Activated naive CD4-positive, alpha-beta T cell treated with Interleukin-2 at 50 U/mL for 16 hours (primary cell): ENCODE data around the gene CYP8B1.

Experiments
- DNase-seq: peaks from one replicate; pipeline ENCODE4 v3.0.0-alpha.2; 2020

The CYP8B1 gene

DNA sequence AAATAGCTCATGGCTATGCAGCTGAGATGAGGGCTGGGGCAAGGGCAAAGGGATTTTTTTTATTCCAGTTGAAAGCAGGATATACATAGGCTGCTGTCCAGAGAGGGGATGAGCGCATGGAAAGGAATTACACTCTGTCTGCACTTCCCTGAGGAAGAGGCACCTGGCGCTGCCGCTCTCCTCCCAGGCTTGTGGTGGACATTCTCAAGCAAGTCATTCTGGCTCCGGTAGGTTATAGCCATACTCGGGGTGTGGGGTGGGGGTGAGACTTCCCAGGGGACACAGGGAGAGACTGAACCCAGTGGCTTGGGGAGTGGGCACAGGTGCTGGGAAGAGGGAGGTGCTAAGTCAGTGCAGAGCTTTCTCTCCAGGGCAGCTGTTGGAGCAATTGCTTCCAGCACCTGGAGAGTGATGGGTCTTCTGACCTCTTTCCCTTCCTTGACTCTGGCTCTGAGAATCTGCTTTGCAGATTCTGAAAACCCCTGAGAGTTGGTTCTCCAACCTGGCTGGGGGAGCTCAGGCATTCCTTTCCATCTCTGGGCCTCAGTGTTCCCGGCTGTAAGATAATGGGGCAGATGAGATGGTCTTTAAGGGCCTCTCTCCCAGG lies 24.3 kb downstream of the CYP8B1 start:
- DNase-seq, result no peak

DNA sequence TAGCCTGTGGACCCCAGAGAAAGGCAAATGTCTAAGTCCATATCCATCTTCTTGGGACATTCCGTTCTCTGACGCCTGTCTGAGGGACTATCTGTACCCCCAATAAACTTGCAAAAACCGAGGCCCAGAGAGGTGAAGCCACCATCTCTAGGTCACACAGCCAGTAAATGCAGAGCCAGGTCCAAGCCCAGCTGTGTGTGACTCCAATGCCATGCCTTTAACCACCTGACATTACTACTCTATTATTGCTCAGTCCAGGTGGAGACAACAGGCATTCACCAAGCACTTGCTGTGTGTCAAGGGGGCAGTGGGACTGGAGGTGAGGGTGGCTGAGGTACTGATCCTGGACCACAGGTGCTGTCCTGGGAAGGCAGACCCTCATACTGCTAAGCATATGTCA lies 25.4 kb downstream of the CYP8B1 start:
- DNase-seq, result no peak

DNA sequence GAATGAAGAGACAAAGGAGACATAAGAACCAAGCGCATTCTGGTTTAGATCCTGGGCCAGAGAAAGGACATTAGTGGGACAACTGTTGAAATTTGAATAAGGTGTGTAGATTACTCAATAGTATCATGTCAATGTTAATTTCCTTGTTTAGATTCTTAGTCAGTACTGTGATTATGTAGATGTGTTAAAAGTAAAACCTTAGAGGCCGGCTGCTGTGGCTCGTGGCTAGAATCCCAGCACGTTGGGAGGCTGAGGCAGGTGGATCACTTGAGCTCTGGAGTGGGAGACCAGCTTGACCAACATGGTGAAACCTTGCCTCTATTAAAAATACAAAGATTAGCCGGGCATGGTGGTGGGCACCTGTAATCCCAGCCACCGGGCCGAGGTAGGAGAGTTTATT lies 26.7 kb downstream of the CYP8B1 start:
- no peak for DNase-seq

DNA sequence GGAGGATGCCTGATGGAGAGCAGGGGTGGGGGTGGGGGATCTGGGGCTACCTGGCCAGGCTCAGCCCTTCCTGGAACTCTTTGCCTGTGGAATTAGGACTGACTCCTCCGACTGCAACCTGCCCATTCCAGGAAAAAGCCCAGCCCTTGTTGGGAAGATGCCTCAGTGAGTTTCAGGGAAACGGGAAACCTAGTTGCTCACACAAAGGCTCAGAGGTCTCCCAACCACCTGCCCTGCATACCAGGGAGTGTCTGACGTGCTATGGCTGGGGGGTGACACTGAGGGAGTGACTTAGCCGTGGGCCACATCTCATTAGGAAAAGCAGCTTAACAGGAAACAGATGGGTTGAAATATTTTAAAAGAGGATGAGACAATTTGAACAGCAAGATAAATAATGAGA lies 27.9 kb downstream of the CYP8B1 start:
- no peak for DNase-seq

DNA sequence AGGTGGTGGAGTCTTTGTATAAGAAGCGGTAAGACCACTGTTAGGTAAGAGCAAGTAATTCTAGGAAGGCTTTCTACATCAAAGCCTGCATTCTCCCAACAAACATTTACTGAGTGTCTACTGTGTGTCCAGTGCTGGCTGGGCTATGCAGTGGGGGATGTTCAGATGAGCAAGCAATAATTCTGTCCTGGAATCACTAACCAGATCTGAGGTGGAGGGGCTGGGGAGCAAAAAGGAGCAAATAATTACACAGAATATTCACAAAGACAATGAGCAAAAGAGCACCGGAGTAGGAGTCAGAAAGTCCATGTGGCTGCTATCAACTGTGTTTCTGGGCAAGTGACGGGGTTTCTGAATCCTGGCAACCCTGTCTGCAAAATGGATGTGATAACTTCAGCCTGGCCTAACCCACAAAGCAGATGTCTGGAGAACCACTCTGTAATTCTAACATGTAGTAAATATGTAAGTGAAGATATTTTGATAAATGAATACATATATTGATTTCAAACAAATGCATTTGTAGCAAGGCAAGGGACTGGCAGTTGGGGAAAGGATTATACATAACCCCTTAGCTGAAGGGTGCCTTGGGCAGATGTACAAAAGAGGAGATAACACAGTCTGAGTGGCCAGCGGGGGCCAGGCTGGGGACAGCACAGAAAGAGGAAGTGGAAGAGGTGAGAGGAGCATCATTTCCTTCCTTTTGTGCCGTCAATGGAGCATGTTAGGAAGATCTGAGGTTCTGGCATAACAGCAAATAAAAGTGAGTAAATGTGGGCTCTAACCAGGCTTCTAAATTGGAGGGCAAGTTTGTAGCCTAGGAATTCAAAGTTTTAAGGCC lies 28.8 kb downstream of the CYP8B1 start:
- DNase-seq, result no peak

DNA sequence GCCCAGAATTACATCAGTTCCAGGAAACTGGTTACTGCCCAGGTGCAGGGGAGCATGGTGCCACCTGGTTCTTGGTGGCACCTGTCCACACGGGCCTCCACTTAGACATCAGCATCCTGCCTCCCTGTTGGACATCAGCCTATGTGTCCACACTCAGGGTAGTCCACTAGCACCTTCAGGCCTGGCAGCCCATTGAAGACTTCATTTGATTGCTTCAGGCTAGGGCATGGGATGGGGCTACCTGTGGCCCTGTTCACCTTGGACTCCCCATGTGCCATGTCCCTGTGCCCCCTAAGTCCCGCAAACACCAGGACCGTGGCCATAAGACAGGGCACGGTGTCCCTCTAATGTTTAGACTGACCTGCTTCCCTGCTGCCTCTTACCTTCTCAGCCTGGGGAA lies 30.9 kb downstream of the CYP8B1 start:
- no peak for DNase-seq

DNA sequence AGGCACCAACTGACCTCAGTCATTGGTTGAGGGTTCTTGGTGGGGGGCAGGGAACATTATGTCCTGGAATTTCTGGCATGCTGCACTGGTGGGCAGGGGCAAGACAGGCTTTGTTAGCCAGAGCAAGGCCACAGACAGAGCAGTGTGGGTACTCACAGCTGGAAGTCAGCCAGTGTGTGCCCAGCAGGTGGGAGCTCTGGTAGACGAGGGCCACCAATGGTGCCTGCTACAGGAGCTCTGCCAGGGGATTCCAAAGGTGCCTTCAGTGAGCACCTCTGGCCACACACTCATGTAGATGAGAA lies 31.3 kb downstream of the CYP8B1 start:
- DNase-seq, result no peak

DNA sequence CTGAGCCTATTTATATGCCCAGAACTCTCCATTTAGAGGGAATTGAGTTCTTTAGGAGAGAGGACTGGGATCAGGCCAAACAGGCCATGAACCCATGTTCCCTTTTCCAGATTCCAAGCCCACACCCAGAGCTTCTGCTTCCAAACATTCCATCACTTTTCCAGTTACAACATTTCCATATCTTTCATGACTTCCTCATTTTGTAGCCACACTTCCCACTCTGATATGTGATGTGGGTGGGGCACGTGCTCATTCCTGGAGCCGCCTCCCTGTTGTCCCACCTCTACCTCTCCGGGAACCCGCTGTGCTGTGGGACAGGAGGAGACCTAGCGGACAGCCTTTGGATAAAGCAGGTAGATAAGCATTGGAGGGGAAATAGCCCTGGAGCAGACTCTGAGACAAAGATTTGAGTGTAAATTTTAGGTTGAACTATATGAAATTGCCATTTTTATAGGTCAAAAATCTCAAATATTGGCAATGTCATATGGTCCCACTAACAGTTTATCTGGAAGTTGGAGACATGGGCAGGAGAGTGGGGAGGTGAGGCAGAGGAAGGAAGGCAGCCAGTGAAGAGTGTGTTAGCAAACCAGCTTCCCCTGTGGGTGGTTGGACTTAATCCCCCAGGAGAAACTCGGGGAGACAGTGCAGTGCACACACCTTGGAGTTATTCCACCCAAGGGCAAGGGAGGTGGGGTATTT lies 31.8 kb downstream of the CYP8B1 start:
- no peak for DNase-seq

DNA sequence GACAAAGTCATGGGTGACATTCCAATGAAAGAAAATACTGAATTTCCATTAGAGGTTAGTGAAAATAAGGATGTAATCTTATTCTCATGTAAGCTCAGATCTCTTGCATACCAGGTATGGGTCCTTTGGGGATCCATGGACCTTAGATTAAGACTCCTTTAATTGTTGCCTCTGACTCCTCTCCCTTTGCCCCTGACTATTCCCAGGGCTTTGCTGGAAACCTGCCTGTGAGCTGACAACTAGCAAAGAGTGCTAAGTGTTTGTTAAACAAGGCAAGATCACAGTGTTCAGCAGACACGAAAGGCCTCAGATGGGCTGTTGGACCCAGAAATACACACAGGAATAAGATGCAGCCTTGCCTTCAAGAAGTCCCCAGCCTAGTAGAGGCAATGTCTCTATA lies 34.3 kb downstream of the CYP8B1 start:
- no peak for DNase-seq

DNA sequence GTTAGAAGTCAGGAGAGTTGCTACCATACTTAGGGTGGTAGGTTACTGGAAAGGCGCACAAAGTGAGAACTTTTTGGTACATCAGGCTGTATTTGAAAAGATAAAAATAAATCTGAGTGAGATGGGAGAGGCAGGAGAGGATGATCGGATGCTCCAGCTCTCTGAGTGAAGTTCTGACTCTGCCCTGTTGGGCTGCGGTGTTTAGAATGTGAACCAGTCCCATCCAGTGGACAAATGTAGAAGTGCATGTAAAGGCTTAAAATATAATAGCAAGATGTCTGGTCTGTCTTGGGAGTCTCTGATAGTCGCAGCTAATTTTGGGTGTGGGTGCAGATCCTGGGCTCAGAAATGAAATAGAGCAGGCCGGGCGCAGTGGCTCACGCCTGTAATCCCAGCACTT lies 36.1 kb downstream of the CYP8B1 start:
- peak; percentile 7 for DNase-seq

DNA sequence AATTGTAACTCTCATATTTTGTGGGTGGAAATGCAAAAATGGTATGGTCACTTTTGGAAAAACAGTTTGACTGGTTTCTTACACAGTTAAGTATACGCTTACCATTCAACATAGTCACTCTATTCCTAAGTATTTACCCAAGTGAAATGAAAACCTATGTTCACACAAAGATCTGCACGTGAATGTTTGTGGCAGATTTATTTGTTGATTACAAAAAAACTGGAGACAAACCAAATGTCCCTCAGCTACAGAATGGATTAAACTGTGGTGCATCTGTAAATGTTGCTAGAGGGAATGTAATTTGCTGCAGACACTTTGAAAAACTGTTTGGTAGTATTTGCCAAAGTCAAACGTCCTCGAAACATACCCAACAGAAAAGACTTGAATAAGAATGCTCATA lies 37.1 kb downstream of the CYP8B1 start:
- no peak for DNase-seq

DNA sequence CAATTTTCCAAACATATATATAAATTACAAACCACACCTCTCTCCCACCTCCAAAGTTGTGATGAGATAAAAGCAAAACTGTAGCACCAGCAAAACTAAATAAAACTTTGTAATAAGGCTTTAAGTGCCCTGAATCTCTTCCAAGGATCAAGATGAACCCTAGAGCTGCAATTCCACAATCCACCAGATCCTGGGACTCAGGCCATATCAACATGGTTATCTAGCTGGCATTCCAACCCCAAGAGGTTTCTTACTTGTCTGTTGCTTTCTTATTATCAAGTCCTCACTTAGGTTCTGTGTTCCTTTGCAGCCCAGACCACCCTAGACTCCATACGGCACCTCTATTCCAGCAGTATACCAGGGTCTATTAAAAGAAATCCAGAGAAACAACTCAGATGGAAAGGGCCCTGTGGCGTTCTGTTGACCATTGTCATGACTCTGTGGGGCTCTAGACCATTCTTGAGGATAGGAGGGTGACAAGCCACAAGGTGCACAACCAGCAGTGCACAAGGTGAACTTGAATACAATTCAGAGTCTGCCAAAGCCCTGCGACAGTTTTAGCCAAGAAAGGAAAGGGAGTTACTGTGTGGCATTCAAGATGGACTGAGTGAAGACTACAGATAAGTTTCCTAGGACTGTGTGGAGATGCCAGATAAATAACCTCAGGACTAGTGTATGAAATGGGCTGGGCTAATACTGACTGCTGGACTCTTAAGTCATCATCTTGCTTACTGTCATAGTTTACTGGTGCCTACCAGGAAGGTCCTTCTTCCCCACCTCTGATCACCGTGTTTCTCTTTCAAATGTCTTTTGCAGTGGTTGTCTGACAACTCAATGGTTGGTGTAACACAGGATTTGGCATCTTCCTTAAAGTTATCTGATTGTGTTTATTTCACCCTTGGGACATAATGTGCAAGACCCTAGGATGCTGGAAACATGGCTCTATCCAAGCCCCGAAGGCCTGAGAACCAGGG lies 39.2 kb downstream of the CYP8B1 start:
- DNase-seq, result no peak

DNA sequence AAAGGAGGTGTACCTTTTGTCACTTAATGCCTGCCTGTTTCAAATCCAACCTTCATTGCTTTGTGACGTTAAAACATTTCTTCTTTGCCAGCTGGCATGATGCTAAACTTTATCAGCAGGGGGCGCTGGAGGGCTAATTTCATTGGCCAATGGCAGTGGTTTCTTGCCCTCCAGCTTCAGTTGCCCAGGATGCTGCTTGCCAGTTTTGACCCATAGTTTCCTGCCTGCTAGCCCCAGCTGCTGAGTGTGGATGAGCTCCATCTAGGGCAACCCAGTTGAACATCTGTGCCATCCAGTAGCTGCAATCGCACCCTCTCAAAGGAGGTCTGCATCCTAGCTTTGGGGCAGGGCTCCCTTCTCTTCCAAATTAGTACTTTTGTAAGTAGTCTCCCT lies 44.4 kb downstream of the CYP8B1 start:
- peak; percentile 69 for DNase-seq

DNA sequence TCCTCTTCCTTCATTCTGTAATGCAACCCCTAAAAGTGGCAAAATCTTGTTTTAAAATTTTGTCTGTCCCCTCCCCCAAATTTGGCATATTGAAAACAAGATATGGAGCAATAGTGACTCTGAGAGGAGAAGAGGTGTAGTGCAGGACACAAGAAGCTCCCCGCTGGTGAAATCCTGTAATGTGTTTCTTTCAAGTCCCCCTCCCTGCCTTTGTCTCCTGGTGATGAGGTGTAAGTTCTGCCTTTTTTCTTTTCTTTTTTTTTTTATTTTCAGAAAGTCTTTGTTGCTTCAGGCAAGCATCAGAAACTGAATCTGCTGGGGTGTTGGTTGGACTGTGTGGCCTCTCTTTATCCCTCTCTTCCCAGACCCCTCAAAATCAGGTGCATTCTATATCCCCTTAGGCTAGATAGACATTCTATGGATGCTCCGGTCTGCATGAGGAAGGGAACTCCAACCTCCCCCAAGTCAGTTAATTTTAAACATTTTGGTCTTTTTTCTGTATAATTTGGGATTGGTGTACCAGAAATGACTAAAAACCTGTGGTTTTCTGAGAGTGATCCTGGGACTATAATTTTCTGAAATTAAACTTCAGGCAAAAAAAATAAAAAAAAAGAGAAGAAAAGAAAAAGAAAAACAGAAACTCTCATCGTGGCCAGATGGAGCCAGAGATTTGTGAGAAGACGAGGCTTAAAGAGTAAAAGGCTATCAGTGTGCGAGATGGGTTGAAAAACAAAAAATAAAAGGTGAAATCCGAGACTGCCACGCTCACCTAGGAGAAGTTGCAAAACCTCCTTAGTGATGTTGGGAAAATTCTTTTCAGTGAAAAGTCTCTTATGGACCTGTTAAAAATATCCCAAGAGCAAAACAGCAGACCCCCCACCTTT lies 45.0 kb downstream of the CYP8B1 start:
- no peak for DNase-seq

DNA sequence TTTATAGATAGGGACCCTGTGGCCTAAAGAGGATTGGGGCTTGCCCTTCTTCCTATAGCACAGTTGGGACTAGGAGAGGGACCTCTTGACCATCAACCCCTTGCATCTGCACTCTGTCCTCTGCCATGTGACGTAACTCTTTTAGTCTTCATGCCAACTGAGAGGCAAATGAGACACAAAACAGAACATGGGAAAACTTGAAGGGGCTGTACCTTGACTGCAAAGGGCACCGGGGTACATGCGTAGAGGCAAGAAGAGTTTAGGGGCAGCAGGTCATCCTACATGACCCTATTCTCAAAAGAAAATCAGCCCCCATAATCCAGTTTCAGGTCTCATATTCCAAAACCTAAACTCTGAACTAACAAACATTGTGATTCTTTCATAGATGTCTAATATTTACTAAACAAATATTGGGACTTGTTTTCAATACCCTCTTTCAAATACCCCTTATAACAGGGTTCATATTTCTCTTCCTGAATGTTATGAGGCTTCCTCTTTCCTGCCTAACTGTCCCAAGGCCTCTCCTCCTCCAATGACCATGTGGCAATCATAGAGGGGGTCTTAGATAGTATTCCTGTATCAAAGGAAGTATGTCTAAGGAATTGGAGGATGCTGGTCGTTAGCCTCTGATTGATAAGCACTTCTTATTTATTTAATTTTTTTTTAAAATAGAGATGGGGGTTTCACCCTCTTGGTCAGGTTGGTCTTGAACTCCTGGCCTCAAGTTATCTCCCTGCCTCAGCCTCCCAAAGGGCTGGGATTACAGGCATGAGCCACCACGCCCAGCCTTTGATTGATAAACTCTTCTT lies 45.8 kb downstream of the CYP8B1 start:
- DNase-seq, result no peak

DNA sequence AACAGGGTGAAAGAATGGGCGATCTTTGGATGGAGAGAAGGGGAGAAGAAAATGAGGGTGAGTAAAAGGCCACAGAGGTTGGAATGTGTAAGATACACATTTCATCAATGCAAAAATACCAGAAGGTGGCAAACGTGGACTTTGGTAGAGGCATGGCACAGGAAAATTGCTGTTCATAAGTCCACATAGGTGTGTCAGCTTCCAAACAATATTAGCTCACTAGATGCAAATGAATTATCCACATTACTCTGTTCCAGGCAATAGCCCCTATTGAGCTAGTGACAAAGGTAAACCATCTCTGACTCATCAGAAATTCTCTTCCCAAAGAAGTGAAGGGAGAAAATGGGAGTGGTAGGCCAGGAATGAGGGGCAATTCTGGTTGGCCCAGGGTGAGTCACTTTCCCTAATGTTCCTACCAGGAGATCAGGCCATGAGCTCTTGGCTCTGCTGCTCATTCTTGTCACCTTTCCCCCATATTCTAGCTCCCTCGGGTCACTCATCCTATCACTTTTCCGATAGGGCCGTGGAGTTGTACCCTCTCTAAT lies 46.5 kb downstream of the CYP8B1 start:
- no peak for DNase-seq

DNA sequence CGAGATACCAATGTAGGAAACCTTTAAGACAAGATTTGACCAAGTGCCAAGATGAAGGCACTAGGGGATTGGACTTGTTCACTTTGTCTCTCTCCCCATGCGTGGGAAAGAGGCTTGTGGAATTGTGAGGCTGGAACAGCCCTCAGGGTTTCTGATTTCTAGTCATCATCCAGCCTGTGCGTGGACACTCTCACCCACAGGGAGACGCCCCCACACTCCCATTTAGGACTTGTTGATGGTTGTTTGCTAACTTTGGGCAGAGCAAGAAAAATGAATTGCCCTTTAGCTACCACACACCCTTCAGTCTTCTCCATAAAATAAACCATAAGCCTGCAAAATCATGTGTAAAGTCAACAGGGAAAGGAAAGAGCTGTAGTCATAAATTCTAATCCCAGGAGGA lies 48.0 kb downstream of the CYP8B1 start:
- no peak for DNase-seq

DNA sequence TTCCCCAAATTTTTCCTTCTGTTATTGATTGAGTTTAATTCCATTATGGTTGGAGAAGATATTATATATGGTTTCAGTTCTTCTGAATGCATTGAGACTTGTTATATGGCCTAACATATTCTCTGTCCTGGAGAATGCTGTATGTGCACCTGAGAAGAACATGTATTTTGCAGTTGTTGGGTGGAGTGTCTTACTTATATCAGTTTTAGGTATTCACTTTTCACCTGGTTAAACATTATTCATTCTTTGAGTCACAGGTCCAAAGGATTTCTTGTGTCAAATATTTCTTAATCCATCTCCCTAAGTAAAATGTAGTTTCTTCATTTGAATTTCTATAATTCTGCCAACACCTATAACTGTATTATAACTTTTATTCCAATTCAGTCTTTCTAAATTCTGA lies 48.7 kb downstream of the CYP8B1 start:
- no peak for DNase-seq

DNA sequence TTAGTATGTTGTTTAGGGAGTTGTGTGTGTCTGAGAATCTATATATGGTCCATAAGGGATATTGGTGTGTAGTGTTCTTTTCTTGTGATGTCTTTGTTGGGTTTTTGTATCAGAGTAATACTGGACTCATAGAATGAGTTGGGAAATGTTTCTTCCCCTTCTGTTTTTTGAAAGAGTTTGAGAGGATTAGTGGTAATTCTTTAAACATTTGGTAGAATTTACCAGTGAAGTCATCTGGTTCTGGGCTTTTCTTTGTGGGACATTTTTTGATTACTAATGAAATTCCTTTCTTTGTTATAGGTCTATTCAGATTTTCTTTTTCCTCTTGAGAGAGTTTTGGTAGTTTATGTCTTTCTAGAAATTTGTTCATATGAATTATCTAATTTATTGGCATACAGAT lies 49.5 kb downstream of the CYP8B1 start:
- no peak for DNase-seq

DNA sequence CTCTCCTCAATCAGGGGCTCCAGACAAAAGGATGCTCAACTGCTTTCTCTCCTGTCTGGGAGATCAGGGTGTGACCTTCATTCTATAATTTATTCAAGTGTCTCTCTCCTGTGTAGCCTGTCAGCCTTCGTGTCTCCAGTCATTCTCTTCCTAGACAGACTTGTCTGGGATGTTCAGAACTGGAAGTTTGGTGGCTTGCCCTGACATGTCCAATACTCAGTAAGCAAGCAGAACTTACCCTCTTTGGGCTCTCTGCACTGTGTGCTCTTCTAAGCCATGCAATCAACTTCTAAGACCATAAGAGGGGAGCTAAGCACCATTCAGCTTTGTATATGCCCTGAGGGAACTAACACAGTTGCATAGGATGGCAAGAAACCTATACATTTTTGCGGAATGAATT lies 52.3 kb downstream of the CYP8B1 start:
- no peak for DNase-seq

DNA sequence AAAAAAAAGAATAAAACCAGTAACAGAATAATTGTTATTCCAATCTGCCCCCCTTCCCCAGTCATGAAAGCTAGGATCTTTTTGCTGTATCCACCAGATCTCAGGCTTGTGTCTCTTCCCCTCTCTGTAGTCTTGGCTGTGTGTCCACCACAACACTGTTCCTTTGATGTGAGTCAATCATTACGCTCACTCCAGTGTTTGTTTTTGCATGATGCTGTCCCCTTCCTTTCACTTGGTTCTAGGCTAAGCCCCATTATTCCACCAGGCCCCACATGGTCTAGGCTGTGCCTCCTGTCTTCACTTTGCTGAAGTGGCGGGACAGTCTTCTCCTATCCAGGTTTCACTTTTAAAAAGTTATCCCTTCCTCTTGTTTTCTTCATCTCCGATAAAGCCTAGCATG lies 52.9 kb downstream of the CYP8B1 start:
- no peak for DNase-seq
